ENCODE results near the gene LLGL2.

Gene LLGL2

GRCh38 chr17:75491680-75492079, 33.8 kb upstream of the LLGL2 start:
- Histone ChIP-seq H3K27ac (no peak overlapping the region), H3K27me3 (ENCODE audit: insufficient read depth, low read depth) (no peaks in the 10 kb centered on the region), H3K4me2 (no peak overlapping the region), H3K9ac (no peak overlapping the region), H3K4me3 (IDR thresholded peaks at IDR 0.05; ENCODE audit: insufficient read depth, low read depth, low read length) (no peak overlapping the region), H3K36me3 (ENCODE audit: insufficient read depth) (no peaks in the 10 kb centered on the region), H3K79me2 (ENCODE audit: insufficient read depth, low read depth) (no peaks in the 10 kb centered on the region), H2AFZ (ENCODE audit: low read depth) (no peak overlapping the region), H3K4me1 (ENCODE audit: low read depth, poor library complexity, severe bottlenecking) (no peaks in the 10 kb centered on the region), H4K20me1 (ENCODE audit: insufficient read depth) (no peaks in the 10 kb centered on the region)
- no peak for TF ChIP-seq CTCF (conservative IDR thresholded peaks at IDR 0.05; ENCODE audit: low read depth, low read length)

- no peak overlapping the region for H2AFZ ChIP-seq (ENCODE audit: low read depth)
- H3K4me1 ChIP-seq (ENCODE audit: low read depth, poor library complexity, severe bottlenecking) = no peaks in the 10 kb centered on the region
- no peaks in the 10 kb centered on the region for H3K36me3 ChIP-seq (ENCODE audit: insufficient read depth)
- no peak for TF ChIP-seq CTCF (conservative IDR thresholded peaks at IDR 0.05; ENCODE audit: low read depth, low read length)
- no peaks in the 10 kb centered on the region for H4K20me1 ChIP-seq (ENCODE audit: insufficient read depth)
- no peaks in the 10 kb centered on the region for H3K27me3 ChIP-seq (ENCODE audit: insufficient read depth, low read depth)
- H3K4me3 ChIP-seq (IDR thresholded peaks at IDR 0.05; ENCODE audit: insufficient read depth, low read depth, low read length) = no peak overlapping the region
- no peak overlapping the region for H3K9ac ChIP-seq
- no peaks in the 10 kb centered on the region for H3K79me2 ChIP-seq (ENCODE audit: insufficient read depth, low read depth)
- no peak overlapping the region for H3K4me2 ChIP-seq
- no peak overlapping the region for H3K27ac ChIP-seq
These were observed 32.8 kb upstream of the LLGL2 start for GRCh38 chr17:75492555-75493168.

GRCh38 chr17:75493476-75494129, 31.9 kb upstream of the LLGL2 start:
- H3K4me2 ChIP-seq = no peak overlapping the region
- no peak overlapping the region for H2AFZ ChIP-seq (ENCODE audit: low read depth)
- no peaks in the 10 kb centered on the region for H3K27me3 ChIP-seq (ENCODE audit: insufficient read depth, low read depth)
- H3K27ac ChIP-seq = no peak overlapping the region
- H3K4me3 ChIP-seq (IDR thresholded peaks at IDR 0.05; ENCODE audit: insufficient read depth, low read depth, low read length) = no peak overlapping the region
- H3K36me3 ChIP-seq (ENCODE audit: insufficient read depth) = no peaks in the 10 kb centered on the region
- H3K79me2 ChIP-seq (ENCODE audit: insufficient read depth, low read depth) = no peaks in the 10 kb centered on the region
- TF ChIP-seq CTCF (conservative IDR thresholded peaks at IDR 0.05; ENCODE audit: low read depth, low read length) = no peak
- no peaks in the 10 kb centered on the region for H4K20me1 ChIP-seq (ENCODE audit: insufficient read depth)
- H3K9ac ChIP-seq = no peak overlapping the region
- no peaks in the 10 kb centered on the region for H3K4me1 ChIP-seq (ENCODE audit: low read depth, poor library complexity, severe bottlenecking)

GRCh38 chr17:75494326-75494877, 31.1 kb upstream of the LLGL2 start:
- H3K27ac ChIP-seq = no peak overlapping the region
- H4K20me1 ChIP-seq (ENCODE audit: insufficient read depth) = no peaks in the 10 kb centered on the region
- no peak overlapping the region for H2AFZ ChIP-seq (ENCODE audit: low read depth)
- no peaks in the 10 kb centered on the region for H3K79me2 ChIP-seq (ENCODE audit: insufficient read depth, low read depth)
- no peaks in the 10 kb centered on the region for H3K36me3 ChIP-seq (ENCODE audit: insufficient read depth)
- no peak overlapping the region for H3K9ac ChIP-seq
- no peak overlapping the region for H3K4me3 ChIP-seq (IDR thresholded peaks at IDR 0.05; ENCODE audit: insufficient read depth, low read depth, low read length)
- TF ChIP-seq CTCF (conservative IDR thresholded peaks at IDR 0.05; ENCODE audit: low read depth, low read length) = no peak
- H3K4me1 ChIP-seq (ENCODE audit: low read depth, poor library complexity, severe bottlenecking) = no peaks in the 10 kb centered on the region
- no peaks in the 10 kb centered on the region for H3K27me3 ChIP-seq (ENCODE audit: insufficient read depth, low read depth)
- H3K4me2 ChIP-seq = no peak overlapping the region

Data from KMS-11 (cell line).